ENCODE data around the gene UBR1.
"Not testable (repeated sequence)": the region's sequence is repeated elsewhere in the genome, so short reads cannot be mapped to it uniquely, and the experiment has no call there.

The UBR1 gene

GRCh38 chr15:42915654-42916315, 190.1 kb downstream of the UBR1 start:
- TF ChIP-seq CTCF (IDR thresholded peaks at IDR 0.05; ENCODE audit: control insufficient read depth, extremely low read depth, insufficient read depth) = no peak
- H3K4me3 ChIP-seq (ENCODE audit: low read depth, low read length) = no peak overlapping the region
- DNase-seq (ENCODE audit: low read depth) = no peak

GRCh38 chr15:42914728-42915497, 190.9 kb downstream of the UBR1 start:
- DNase-seq (ENCODE audit: low read depth) = no peak
- no peak overlapping the region for H3K4me3 ChIP-seq (ENCODE audit: low read depth, low read length)

GRCh38 chr15:42911058-42911592, 194.7 kb downstream of the UBR1 start:
- no peak for TF ChIP-seq CTCF (IDR thresholded peaks at IDR 0.05; ENCODE audit: control insufficient read depth, extremely low read depth, insufficient read depth)
- no peak for DNase-seq (ENCODE audit: low read depth)
- no peak overlapping the region for H3K4me3 ChIP-seq (ENCODE audit: low read depth, low read length)

More at GRCh38 chr15:42914728-42915497, 190.9 kb downstream of the UBR1 start:
- TF ChIP-seq CTCF (IDR thresholded peaks at IDR 0.05; ENCODE audit: control insufficient read depth, extremely low read depth, insufficient read depth) = no peak

- no peak for TF ChIP-seq CTCF (IDR thresholded peaks at IDR 0.05; ENCODE audit: control insufficient read depth, extremely low read depth, insufficient read depth)
- H3K4me3 ChIP-seq (ENCODE audit: low read depth, low read length) = no peak overlapping the region
- DNase-seq (ENCODE audit: low read depth) = no peak
These were observed 197.3 kb downstream of the UBR1 start for GRCh38 chr15:42908538-42908937.

- H3K4me3 ChIP-seq (ENCODE audit: low read depth, low read length) = no peak overlapping the region
- TF ChIP-seq CTCF (IDR thresholded peaks at IDR 0.05; ENCODE audit: control insufficient read depth, extremely low read depth, insufficient read depth) = no peak
- DNase-seq (ENCODE audit: low read depth) = no peak
These were observed 202.2 kb downstream of the UBR1 start for GRCh38 chr15:42903388-42904324.

- not testable (repeated sequence) for DNase-seq (ENCODE audit: low read depth); H3K4me3 ChIP-seq (ENCODE audit: low read depth, low read length)
These were observed 211.9 kb downstream of the UBR1 start for GRCh38 chr15:42893911-42894310.

All from LNCaP clone FGC (cell line).